Effector CD4-positive, alpha-beta T cell (primary cell): Measurements from ENCODE around the gene PACS1.

Source experiments
- DNase-seq: peaks from one replicate; pipeline ENCODE4 v3.0.0-alpha.2; 2020

PACS1 gene

DNA sequence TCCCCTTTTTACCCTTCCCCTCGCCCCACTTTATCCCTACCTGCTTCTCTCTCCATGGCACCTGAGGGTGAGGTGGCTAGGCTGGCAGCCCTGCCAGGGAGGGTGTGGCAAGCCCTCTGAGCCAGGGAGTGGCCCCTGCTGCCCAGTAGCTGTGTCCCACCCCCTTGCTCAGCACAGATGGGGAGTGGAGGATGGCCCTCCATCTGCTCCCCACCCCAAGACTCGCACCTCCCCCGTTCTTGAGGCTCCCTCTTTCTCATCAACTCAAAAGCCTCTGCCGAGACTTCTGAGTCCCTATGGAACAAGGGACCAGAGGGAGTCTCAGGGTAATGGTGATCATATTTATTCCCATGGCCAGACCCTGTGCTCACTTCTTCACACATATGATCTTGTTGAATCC lies 223.3 kb downstream of the PACS1 start:
- DNase-seq, result no peak

- no peak for DNase-seq
Observed at GRCh38 chr11:66293777-66294625, 223.9 kb downstream of the PACS1 start.
